Duodenal mucosa (tissue), 2 donors: ENCODE results near the gene EEF1B2.

Experiments used
- H3K27ac ChIP-seq: one replicate; pipeline ENCODE4 v1.7.0; 2013; ENCODE audit warnings: low read depth, low read length
- H3K27me3 ChIP-seq, 2 donors: one replicate each; pipeline ENCODE4 v1.7.0; 2013; ENCODE audit warnings: low read length in 2 of 2, control low read depth in 1 of 2; ENCODE audit not compliant: insufficient read depth in 2 of 2, control insufficient read depth in 1 of 2
- H3K36me3 ChIP-seq, 2 donors: one replicate each; pipeline ENCODE4 v1.7.0; 2013; ENCODE audit warnings: low read length in 2 of 2, control low read depth in 1 of 2; ENCODE audit not compliant: insufficient read depth in 2 of 2, control insufficient read depth in 1 of 2
- H3K4me1 ChIP-seq, 2 donors: one replicate each; pipeline ENCODE4 v1.7.0; 2013; ENCODE audit warnings: low read length in 2 of 2, control low read depth in 1 of 2; ENCODE audit not compliant: insufficient read depth in 2 of 2, control insufficient read depth in 1 of 2
- H3K4me3 ChIP-seq, 2 donors: one replicate each; pipeline ENCODE4 v1.7.0; 2013; ENCODE audit warnings: low read length in 2 of 2, low read depth in 1 of 2
- H3K9ac ChIP-seq, 2 donors: one replicate each; pipeline ENCODE4 v1.7.0; 2013; ENCODE audit warnings: low read length in 2 of 2, low read depth in 1 of 2
- H3K9me3 ChIP-seq, 2 donors: one replicate each; pipeline ENCODE4 v1.7.0; 2013; ENCODE audit warnings: low read length in 2 of 2, control low read depth in 1 of 2; ENCODE audit not compliant: control insufficient read depth in 1 of 2

EEF1B2 gene

DNA sequence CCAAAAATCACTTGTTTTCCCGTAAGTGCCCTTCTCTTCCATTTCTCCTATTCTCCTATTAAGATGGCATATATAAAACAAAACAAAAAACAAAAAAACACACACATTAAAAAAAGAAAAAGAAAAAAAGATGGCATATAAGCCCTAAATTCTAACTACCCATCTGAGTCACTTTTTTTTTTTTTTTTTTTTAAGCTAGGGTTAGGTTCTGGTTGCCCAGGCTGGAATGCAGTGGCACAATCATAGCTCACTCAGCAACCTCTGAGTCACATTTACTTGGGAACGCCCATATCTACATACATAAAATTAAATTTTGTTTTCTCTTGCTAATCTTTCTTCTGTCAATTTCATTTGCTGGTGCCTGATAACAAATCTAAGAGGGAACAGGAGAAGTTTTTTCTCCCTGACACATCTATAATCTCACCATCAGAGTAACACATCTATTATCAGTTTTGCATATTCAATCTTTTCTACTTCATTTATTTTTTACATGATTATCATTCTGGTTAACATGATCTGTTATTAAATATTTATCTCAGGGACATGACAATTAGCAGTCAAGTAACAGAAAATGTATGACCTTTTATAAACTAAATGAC lies 52.1 kb downstream of the EEF1B2 start:
- no peaks in the 10 kb centered on the region for H3K27me3 ChIP-seq

More for the DNA sequence above, 52.1 kb downstream of the EEF1B2 start:
- no peaks in the 10 kb centered on the region for H3K4me1 ChIP-seq
- no peak overlapping the region for H3K27ac ChIP-seq
- H3K9me3 ChIP-seq, result no peaks in the 10 kb centered on the region
- no peaks in the 10 kb centered on the region for H3K36me3 ChIP-seq
- no peak overlapping the region for H3K9ac ChIP-seq
- H3K4me3 ChIP-seq, result no peak overlapping the region
